Measurements from ENCODE around the gene PSORS1C1.
"Not testable (repeated sequence)": the region's sequence is repeated elsewhere in the genome, so short reads cannot be mapped to it uniquely, and the experiment has no call there.

Gene PSORS1C1

DNA sequence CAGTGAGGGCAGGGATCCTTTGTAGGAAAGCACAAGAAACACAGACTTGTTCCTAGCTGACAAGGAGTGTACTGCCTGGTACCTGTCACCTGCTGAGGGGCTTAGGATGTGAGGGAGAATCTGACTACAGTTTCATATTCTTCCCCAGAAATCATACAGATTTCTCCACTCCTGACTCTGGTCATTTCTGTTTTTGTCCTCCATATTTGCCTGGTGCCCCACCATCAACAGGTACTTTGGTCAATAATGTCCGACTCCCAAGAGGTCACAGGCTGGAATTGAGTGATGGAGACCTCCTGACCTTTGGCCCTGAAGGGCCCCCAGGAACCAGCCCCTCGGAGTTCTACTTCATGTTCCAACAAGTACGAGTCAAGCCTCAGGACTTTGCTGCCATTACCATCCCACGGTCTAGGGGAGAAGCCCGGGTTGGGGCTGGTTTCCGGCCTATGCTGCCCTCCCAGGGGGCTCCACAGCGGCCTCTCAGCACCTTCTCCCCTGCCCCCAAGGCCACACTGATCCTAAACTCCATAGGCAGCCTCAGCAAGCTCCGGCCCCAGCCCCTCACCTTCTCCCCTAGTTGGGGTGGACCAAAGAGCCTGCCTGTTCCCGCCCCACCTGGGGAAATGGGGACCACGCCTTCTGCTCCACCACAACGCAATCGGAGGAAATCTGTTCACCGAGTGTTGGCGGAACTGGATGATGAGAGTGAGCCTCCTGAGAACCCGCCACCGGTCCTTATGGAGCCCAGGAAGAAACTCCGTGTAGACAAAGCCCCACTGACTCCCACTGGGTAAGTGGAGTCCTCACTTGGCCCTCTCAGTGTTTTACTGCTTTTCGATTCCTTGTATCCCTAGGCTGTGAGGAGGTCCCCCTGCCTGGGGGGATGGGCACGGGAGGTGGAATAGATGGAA lies 46.9 kb downstream of the PSORS1C1 start:
- DNase-seq = no peak

DNA sequence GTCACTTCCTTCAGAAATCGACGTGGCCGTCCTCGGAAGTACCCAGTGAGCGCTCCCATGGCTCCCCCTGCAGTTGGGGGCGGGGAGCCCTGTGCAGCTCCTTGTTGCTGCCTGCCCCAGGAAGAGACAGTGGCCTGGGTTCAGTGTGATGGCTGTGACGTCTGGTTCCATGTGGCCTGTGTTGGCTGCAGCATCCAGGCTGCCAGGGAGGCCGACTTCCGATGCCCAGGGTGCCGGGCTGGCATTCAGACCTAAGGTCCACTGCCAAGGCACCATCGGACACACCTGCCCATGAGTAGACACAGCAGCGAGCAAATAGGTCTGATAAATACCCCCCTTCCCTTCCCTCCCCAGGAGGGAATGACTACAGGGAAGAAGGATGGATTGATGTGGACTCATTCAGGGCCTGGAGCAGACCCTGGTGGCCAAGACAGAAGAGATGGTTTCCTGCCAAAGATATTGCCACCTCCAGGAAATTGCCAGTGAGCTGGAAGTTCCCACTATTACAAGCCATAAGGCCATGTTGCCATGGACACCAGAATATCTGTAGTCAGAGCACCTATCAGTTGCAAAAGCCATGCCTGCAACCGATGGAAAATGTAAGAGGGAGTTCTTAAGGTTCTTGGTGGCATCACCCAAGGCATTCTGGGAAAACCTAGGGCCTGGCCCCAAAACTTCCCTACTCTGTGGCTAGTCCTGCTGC lies 48.0 kb downstream of the PSORS1C1 start:
- DNase-seq = no peak

DNA sequence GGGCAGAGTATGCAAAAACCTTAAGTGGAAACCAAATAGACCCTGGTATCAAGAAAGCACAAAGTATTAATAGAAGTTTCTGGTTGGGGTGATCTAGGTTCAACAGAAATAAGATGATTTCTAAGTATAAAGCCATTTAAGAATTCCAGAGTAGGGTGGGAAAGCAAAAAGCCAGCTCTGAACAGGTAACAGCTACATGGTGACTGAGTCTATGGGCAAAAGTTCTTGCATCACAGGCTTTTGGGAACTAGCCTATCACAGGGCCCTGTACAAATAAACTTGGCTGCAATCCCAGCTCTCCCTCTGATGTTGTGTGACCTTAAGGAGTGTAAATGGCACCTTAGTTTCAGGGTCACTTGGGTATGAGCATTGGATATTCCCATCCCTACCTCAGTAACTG lies 49.3 kb downstream of the PSORS1C1 start:
- DNase-seq = no peak

DNA sequence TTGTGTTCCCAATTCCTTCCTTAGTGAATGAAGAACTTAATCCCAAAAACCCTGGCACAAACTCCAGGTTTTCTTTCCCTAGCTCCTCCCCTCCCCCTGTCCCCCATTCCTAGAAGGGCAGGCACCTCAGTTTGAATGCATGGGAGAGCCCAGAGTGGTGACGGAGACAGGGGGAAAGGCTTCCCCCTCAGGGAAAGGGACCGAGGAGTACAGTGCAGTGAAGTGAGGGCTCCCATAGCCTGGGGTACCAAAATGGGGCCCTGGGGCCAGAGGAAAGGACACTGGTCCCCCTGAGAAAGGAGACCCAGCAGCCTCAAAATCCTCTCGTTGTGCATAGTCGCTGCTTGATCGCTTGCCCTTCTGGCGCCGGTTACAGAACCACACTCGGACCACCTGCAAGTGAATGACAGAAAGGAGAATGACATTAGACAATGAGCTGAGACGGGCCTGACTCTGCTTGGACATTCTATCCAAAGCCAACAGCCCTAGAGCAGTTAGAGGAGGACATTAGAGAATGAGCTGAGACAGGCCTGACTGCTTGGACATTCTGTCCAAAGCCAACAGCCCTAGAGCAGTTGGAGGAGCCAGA lies 50.0 kb downstream of the PSORS1C1 start:
- DNase-seq = not testable (repeated sequence)

DNA sequence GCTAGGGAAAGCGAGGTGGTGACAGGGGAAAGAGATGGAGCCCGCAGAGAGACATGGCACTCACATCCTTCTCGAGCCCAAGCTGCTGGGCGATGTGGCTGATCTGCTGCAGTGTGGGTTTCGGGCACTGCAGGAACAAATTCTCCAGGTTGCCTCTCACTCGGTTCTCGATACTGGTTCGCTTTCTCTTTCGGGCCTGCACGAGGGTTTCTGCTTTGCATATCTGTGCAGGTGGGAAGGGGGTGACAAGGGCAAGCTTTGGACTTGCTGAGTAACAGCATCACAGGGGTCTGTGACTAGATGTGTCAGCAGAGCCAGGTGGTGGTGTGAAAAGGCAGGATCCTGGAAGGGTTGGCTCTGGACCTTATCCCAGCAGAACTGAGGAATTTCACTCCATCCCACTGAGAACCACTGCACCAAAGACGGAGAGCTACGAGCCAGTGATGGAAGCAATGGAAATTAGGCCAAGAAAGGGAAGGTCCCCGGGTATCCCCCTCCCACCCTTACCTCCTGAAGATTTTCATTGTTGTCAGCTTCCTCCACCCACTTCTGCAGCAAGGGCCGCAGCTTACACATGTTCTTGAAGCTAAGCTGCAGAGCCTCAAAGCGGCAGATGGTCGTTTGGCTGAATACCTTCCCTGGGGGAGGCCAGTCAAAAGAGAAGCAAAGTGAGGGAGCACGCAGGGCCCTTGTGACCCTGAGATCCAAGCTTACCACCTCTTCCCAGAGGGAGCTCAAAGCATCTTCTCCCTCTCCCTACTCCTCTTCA lies 50.6 kb downstream of the PSORS1C1 start:
- not testable (repeated sequence) for DNase-seq

DNA sequence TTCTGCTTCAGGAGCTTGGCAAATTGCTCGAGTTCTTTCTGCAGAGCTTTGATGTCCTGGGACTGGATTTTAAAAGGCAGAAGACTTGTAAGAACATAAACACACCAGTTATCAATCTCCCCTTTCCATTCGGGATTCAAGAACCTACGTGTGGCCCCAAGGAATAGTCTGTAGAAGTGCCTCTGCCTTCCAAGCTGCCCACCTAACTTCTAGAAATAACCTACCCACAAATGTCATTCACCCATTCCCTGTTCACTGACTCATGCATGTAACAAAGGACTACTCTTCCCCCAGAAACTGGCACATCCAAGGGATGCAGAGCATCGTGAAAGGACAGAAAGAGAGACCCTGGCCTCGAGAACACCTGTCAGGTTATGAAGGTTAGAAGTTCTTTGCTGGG lies 51.4 kb downstream of the PSORS1C1 start:
- no peak for DNase-seq

DNA sequence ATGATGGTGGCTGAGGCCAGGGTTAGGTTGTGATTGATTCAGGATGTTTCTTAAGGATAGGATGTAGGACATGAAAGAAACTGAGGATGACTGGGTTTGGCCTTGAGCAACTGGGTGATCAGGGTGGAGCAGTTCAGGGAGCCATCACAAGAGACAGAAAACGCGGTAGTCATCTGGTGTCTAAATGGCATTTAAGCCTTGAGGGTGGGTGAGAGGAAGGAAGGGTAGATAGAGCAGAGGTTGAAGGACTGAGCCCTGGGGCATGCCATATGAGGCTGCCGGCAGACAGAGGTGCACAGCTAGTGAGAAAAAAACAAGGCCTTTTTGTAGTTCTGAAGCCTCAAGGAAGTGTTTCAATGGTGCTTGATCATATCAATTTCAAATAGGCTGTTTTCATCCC lies 54.0 kb downstream of the PSORS1C1 start:
- no peak for DNase-seq

DNA sequence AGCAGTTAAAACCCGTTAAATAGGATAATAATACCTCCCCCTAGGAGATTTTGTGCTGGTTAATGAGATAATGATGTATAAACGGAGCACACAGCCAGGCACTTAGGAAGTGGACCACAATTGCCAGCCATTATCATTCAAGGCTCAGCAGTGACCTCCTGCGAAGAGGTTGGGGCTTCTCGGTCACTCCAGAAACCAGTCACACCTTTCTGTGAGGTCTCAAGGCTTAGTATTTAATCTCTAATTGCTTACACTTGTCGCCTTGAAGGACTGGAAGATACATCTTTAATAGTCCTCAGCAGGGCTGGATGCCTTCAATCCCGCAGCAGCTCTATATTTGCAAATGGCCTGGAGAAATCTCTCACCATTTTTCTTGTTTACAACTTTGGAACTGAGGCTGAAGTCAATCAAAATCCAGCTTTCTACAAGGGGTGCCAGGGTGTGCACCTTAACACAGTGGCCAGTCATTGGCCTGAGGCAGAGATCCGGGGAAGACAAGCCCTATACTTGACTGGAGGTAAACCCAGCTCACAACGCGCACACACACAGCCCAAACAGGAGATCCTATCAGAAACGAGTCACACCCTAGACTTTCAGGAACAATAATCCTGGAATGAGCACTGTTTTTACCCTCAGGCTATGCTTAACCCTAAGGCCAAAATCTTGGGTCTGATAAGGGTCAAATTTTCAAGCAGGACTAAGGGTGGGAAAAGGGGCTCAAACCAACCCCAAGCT lies 54.7 kb downstream of the PSORS1C1 start:
- DNase-seq = no peak

DNA sequence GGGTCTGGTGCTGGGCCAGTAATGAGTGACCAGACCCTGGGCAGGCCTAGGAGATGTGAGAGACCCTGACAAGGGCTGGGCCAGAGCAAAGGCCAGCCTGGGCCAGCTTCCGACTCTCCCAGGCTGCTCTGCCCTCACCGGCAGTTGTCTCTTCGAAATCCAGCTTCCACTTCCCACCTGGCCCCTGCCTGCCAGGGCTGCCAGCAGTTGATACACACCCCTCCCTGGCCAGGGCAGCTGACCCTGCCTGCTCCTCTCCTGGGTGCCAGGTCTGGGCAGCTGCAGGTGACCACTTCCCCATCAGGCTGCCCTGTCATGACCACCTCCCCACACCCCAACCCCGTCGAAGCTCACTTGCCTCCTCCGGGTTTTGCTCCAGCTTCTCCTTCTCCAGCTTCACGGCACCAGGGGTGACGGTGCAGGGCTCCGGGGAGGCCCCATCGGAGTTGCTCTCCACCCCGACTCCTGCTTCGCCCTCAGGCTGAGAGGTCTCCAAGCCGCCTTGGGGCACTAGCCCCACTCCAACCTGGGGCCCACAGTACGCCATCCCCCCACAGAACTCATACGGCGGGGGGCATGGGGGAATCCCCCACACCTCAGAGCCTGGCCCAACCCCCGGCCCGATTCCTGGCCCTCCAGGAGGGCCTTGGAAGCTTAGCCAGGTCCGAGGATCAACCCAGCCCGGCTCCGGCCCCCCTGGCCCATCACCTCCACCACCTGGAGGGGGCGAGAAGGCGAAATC lies 55.4 kb downstream of the PSORS1C1 start:
- not testable (repeated sequence) for DNase-seq

DNA sequence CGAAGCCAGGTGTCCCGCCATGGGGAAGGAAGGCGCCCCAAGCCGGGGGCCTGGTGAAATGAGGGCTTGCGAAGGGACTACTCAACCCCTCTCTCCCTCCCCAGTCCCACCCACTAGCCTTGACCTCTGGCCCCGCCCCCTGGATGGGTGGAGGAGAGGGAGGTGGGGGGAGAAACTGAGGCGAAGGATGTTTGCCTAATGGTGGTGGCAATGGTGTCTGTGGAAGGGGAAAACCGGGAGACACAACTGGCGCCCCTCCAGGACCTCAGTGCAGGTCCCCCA lies 55.9 kb downstream of the PSORS1C1 start, which contains the start of gene POU5F1:
TSS of gene POU5F1 (minus strand) at position 83 of the 282 bp plus-strand sequence. CDS start at position 21, 62 bp downstream.
- DNase-seq = no peak

DNA sequence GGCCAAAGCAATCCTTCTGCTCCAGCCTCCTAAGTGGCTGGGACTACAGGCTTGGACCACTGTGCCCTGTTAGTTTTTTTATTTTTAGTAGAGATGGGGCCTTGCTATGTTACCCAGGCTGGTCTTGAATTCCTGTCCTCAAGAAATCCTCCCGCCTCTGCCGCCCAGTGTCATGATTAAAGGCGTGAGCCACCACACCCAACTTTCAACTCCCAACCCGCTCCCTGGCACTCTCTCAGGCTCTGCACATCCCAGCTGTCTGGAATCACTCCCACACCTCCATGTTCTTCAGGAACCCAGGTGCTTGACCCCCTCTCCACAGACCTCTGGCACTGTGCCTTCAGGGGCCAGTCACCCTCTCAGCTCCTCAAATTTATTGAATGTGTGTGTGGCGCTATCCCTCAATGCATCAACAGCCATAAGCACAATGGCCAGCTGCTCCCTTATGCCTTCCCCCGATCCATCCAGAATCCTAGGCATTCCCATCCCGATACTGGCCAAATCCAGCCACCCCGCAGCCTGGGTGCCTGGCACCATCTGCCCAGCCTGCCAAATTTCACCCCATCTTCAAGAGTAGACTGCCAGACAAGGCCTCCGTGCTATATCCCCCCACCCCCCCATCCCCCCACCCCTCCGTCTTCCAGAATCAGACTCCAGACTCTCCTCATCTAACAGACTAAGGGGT lies 56.5 kb downstream of the PSORS1C1 start:
- DNase-seq = no peak

DNA sequence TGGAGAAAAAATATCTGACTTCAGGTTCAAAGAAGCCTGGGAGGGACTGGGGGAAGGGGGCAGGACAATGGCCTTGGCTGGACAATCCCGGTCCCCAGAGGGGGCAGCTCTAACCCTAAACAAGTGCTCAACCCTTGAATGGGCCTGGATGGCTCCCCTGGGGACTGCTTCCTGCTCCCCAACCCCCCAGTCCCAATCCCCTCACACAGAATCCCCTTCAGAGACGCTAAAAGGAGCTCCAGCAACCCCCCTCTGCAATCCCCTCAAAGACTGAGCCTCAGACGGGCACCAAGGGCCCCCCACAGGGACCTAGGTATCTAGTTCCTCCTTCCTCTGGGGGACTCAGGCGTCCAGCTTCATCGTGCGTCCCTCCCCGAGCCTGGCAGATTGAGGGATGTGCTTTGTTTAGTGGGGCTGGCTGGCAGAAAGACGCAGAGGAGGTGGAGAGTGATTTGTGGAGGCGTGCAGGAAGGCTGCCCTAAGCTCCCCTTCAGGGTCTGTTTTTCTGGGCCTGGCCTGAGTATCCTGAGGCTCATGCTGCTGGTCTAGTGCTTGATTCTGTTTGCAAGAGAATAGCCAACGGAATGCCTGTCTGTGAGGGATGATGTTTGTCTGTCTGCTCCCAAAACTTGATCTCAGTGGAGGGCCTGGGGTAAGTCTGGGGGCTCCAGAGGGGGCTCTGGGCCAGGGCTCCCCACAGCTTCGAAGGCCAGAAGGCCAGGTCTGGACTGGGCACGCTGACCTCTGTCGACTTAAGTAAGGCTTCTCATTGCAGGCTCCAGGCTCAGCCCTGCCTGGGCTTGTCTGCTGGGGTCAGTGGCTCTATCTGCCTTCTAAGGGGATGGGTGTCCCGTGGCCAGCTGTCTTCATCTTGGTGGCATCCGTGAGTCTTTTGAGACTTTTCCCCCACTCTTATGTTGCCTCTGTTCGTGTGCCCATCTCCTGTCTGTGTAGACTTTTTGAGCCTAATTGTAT lies 57.6 kb downstream of the PSORS1C1 start:
- no peak for DNase-seq

DNA sequence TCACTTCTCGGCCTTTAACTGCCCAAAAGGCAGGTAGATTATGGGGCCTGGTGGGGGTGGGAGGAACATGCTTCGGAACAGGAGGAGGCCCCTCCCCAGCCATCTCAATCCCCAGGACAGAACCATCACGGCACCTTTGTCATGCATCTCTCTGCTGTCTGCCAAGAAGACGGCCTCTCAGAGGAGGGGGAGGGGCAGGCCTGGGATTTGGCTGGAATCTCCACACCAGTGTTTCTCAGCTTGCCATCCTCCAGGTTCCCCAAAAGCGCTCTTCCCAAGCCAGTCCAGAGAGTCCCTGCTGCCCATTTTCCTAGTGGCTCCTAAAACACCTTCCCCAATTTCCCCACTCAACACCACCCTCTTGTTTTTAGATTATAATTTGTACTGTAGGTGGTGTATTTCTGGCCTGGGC lies 58.4 kb downstream of the PSORS1C1 start:
- DNase-seq = no peak

DNA sequence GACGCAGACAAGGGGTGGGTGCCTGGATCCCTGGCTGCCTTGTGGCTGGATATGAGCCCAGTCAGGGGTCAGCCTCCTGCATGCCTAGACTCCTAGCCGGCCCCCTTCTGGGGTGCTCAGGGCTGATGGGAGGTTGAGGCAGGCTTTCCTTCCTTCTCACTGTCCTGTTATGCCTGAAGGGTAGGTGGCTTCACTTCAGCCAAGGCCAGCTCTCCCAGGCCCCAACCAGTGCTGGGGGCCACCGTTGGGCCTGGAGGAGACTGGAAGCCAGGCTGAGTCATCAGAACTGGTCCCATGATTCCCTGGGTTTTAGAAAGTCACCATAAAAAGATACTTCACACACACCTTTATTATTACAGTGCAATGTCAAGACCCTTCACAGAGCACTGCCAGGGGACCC lies 58.8 kb downstream of the PSORS1C1 start:
- DNase-seq = no peak

DNA sequence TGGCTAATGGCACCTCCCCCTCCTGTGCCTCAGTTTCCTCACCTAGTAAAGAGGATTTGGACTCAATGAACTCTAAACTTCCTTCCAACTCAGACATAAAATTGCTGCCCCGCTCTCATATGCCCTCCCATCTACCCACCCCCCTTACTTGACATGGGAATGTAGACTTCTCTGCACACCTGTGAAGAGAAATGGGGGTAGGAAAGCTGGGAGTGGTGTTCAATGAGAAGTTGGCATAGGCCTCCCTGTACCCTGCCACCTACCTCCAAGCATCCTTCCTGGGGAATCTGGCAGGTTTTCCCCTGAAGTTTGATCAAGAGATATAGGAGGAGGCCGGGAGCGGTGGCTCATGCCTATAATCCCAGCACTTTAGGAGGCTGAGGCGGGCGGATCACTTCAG lies 59.8 kb downstream of the PSORS1C1 start:
- DNase-seq = no peak

DNA sequence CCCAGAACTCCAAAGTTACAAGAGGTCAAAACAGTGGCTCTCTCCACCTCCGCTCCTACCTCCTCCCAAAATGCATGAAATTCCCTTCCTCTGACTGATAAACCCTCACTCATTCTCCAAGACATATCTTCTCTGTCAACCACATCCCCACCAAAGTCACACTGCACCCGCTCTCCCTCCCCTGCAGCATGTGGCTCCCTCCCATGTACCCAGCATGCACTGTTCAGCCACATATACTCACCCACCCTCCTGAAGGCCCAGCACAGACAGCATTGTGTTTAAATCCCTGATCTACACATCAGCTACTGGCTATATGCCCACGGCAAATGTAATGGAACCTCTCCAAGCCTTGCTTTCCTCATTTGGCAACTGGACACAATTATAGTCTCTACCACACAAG lies 61.4 kb downstream of the PSORS1C1 start:
- no peak for DNase-seq

DNA sequence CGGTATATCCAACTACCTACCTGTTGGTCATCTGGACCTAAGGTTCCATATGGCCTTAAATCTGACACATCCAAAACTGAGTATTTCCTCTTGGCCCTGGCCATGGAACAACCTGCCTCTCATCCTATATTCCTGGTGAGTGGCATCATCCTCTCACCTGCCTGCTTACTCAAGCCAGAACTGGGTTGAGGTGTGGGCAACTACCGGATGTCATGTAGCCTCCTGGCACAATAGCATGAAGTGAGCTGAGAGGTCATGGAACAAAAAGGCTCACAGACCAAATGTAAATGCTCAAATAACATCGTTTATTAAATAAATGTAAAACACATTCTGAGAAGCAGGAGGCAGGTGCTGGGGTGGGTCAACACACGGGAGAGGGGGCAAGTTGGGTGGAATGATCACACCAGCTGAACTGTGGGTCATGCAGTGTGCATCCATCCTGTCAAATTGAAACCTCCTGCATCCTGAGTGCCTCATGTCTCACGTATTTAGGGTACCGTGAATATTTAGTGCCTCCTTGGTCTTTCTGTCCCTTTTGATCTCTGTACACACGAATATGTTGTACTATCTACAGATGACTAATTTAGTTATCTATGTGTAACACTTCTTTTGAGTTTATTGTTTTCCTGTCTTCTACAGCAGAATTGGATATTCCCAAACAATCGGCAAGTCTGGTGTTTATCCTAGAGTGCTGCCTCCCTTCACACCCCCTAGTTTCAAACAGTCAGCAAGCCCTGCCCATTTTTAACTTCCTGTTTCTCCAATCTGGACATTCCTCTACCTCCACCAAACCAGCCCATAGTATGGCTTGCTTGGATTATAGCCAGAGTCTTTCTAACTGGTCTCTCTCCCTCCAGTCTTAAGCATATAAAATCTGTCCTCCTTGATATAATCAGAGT lies 63.8 kb downstream of the PSORS1C1 start:
- DNase-seq = no peak

DNA sequence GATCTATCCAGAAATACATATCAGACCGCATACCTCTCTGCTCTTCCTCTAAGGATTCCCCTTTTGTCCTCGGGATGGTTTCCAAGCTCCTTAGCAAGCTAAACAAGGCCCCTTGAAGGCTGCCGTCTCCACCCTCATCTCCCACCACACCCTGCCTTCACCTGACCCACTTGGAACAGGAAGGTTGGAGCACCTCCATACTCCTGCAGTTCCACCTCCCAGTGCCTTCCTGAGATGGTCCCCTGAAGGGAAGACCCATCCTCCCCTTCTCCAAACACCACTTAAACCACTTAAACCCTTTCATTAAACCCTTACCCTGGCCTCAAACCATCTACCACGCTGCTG lies 64.4 kb downstream of the PSORS1C1 start:
- DNase-seq = no peak

DNA sequence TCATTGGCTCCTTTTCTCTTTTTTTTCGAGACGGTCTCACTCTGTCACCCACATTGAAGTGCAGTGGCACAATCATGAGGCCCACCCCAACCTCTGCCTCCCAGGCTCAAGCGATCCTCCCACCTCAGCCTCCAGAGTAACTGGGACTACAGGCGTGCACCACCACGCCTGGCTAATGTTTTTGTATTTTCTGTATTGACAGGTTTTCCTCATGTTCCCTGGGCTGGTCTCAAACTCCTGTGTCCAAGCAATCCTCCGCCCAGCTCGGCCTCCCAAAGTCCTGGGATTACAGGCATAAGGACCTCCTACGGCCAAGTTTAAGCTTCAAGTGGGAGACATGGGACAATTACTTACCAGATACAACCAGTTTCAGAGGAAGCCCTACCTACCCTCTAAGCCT lies 65.3 kb downstream of the PSORS1C1 start:
- DNase-seq = no peak

Measured in NCI-H1436 (cell line).